ENCODE results near the gene CLC. TPM values are rescaled to one million over a fixed set of nuclear protein-coding genes. Genes with fewer than 3 reads are reported as not detected.
"Not testable (repeated sequence)": the region's sequence is repeated elsewhere in the genome, so short reads cannot be mapped to it uniquely, and the experiment has no call there.

Gene CLC
- total RNA-seq (2014; rRNA removed; shearing (Covaris generic)), result not detected in 2 replicates

DNA sequence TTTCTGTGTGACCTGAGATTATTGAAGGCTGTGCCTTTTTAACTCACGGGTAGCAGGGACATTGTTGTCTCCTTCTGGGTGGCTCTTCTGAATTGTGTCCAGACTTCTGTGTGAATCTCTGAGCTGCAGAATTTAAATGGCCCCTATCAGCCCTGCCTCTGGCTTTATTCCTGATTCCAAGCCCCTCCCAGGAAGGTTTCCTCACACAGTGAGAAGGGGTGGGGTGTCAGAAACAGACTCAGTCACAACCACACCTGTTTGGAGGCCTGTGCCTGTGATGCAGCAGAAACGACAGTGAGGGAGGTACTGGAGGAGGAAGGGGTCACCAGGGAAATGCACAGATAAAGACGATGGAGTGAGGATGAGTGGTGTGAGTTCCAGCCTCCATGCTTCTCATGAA, at the start of gene CLC:
Gene CLC, minus strand, starts transcription at position 139 of the 400 bp plus-strand sequence. Its CDS starts 77 bp downstream, at position 62.
- DNase-seq (ENCODE audit: low spot score), result no peak

DNA sequence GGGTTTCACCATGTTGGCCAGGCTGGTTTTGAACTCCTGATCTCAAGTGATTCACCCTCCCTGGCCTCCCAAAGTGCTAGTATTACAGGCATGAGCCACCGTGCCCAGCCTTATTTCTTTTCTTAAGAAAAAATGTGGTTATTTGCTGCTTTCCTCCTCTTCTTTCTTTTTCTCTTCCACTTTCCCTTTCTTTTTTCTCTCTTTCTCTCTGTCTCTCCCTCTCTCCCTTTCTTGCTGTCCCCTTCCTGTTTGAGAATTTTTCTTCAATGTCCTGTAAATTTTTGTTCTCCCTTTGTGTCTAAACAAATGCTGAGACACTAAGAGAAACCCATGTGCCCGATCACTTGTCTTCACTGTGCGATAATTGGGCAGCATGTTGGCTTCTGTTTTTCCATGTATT, 43.1 kb upstream of the CLC start:
- DNase-seq (ENCODE audit: low spot score), result no peak

DNA sequence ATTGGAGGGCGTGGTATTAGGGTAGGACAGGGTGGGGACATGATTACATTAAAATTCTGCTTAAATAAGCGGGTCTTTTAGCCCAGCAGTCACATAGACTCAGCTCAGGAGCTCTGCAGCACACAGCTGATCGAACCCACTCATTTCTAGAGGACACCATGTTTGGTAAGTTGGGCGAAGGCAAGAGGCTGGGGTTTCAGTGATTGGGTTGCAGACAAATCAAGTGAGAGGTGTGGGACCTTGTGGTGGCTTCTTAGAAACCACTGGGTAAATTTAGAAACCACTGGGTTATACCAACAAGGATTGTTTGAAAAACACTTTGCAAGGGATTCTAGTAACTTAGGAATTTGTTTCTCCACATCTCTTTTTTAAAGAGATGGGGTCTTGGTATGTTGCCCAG, 40.9 kb upstream of the CLC start, which contains the start of gene LEUTX:
Gene LEUTX, plus strand, starts transcription at position 92 of the 400 bp plus-strand sequence. Its CDS starts 67 bp downstream, at position 159.
- DNase-seq (ENCODE audit: low spot score), result no peak

DNA sequence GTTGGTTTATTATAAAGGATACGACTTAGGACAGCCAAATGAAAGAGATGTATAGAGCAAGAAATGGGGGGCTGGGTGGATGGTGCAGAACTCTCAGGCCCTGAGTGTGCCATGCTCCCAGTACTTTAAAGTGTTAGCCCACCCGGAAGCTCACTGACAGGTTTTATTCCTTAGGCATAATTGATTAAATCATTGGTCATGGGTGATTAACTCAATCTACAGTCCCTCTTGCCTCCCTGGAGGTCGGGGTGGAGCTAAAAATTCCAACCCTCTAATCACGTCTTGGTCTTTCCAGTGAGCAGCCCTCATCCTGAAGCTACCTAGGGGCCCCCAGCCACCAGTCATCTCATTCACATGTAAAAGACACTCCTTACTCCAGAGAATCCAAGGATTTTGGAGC, 31.0 kb upstream of the CLC start:
- DNase-seq (ENCODE audit: low spot score), result no peak

DNA sequence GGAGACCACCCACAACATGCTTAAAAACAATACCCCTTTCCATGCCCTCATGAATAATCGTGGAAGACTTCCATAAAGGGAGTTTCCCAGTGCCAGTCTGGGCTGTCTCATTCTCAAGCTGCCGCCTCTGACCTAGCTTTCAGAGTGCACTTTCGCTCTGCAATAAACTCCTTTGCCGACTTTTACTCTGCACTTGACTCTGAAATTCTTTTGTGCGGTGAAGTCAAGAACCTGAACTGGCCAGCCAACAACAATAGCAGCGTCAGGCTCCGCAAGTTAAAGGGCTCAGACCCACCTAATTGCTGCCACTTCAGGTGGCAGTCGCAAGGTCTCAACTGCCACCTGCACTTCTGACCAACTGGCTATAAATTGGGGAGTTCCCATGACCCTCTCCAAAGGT, 30.5 kb upstream of the CLC start:
- DNase-seq (ENCODE audit: low spot score), result no peak

DNA sequence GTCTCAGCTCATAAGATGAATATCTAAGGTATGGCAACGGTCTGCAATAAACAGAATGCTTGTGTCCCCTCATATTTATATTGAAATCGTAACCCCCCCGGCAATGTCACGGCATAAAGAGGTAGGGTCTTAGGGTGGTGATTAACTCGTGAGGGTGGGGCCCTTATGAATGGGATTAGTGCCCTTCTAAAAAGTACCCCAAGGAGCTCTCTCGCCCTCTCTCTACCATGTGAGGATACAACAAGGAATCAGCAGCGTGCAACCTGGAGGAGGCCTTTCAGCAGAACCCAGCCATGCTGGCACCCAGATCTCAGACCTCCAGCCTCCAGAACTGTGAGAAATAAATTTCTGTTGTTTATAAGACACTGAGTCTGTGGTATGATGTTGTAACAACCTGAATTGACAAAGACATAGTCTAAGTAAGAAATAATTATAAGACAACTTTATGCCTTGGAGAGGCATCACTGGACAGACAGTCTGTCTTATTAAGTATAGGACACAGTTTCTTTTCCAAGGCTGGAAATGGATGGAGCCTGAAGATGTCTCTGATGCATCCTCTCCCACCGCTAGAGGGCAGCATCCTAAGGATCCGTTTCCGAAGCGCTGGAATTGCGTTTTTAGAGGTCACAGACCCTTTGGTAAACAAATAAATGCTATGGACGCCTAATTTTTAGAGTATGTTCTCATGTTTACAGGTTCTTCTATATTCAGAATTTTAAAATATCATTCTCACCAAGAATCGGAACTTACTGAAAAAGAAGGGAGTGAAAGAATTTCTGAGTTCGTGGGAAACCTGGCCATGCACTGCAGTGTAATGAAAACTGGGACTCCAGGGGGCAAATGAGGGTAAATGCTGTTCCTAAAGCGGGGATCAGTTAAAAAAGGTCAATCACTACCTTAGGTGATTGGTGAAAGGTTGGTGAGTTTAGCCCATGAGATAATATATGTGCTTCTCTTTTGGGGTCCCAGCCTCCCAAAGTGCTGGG, 27.6 kb upstream of the CLC start:
- peak; percentile 83 for DNase-seq (ENCODE audit: low spot score)

DNA sequence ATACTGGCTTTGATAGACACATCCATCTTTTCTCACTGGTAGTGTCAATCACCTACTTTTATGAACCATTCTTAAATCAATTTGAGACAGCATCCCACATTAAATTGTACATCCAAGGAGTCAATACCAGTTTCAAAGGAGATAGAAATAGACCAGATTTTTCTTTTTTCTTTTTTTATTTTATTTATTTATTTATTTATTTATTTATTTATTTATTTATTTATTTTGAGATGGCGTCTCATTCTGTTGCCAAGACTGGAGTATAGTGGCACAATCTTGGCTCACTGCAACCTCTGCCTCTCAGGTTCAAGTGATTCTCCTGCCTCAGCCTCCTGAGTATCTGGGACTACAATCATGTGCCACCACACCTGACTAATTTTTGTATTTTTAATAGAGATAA, 24.0 kb upstream of the CLC start:
- DNase-seq (ENCODE audit: low spot score), result not testable (repeated sequence)

DNA sequence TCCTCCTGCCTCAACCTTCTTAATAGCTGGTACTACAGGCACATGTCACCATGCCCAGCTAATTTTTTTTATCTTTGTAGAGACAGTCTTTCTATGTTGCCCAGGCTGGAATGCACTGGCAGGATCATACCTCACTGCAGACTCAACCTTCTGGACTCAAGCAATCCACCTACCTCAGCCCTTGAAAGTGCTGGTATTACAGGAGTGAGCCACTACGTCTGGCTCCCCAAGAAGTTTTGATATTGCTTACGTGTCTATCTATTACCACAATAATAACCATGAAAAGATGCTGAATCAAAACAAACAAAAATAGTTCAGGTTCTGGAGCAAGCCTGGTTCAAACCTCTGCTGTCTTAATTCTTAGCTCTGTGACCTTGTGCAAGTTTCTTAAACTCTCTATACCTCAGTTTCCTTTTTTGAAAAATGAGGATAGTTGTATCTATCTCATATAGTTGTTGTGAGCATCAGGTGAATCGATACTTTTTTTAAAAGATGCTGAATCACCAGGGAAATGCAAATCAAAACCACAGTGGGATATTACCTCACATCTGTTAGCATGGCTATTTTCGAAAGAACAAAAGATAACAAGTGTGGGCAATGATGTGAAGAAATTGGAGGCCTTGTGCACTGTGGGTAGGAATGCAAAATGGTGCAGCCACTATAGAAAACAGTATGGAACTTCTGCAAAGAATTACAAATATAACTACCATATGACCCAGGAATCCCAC, 21.8 kb upstream of the CLC start:
- DNase-seq (ENCODE audit: low spot score), result no peak

DNA sequence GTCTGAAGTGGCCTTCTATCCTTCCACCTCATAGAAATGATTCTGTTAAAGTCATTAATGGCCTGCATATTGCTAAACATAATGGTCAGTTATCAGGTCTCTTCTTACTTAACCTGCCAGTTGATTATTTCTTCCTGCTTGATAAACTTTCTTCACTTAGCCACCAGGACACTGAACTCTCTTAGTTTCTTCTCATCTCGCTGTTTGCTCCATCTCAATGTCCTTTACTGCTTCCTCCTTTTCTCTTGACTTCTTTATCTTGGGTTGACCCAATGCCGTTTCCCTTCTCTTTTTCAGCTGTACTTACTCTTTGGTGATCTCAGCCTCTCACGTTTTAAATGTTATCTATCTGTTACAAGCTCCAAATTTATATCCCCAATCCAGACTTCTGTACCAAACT, 17.1 kb upstream of the CLC start:
- no peak for DNase-seq (ENCODE audit: low spot score)

DNA sequence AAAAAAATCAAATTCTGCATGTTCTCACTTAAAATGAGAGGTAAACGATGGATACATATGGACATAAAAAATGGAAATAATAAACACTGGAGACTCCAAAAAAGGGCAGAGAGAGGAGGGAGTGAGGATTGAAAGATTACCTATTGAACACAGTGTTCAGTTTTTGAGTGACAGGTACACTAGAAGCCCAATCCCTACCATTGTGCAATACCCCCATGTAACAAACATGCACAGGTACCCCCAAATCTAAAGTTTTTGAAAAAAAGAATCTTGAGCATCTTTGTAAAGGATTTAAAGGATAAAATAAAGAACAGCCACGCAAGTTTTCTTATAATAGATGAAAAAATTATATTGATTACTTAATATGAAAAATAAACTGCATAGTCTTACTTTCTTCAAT, 16.7 kb upstream of the CLC start:
- DNase-seq (ENCODE audit: low spot score), result no peak

DNA sequence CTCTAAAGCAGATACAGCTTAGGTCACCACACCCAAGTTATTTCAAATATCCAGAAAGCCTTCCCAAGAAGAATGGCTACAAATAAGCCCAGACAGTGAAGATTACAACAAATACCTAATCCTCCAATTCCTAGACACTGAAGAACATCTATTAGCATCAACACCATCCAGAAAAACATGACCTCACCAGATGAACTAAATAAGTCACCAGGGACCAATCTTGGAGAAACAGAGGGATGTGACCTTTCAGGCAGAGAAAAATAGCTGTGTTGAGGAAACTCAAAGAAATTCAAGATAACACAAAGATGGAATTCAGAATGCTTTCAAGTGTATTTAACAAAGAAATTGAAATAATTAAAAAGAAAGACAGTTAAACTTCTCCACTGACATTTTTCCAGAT, 15.0 kb upstream of the CLC start:
- no peak for DNase-seq (ENCODE audit: low spot score)

DNA sequence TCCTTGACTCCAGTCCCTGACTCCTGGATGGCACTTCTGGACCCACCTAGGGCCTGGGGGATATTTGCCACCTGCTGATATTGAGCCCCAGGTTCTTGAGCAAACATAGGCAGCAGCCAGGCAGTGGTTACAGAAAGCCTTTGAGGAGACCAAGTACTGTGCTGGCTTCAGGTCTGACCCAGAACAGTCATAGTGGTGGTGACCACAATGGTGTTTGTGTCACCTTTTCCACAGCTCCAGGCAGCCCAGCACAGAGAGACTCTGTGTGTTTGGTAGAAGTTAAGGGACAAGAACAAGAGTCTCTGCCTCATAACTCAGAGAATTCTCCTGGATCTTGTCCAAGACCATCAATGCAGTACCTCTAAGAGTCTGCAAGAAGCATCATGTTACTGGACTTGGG, 14.6 kb upstream of the CLC start:
- no peak for DNase-seq (ENCODE audit: low spot score)

DNA sequence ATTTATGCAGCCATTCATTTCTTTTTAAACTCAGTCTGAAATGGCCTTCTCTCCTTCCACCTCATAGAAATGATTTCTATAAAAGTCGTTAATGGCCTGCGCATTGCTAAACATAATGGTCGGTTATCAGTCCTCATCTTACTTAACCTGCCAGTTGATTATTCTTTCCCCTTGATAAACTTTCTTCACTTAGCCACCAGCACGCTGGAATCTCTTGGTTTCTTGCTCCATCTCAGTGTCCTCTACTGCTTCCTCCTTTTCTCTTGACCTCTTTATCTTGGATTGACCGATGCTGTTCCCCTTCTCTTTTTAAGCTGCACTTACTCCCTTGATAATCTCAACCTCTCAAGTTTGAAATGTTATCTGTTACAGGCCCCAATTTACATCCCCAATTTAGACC, 12.2 kb upstream of the CLC start:
- DNase-seq (ENCODE audit: low spot score), result no peak

DNA sequence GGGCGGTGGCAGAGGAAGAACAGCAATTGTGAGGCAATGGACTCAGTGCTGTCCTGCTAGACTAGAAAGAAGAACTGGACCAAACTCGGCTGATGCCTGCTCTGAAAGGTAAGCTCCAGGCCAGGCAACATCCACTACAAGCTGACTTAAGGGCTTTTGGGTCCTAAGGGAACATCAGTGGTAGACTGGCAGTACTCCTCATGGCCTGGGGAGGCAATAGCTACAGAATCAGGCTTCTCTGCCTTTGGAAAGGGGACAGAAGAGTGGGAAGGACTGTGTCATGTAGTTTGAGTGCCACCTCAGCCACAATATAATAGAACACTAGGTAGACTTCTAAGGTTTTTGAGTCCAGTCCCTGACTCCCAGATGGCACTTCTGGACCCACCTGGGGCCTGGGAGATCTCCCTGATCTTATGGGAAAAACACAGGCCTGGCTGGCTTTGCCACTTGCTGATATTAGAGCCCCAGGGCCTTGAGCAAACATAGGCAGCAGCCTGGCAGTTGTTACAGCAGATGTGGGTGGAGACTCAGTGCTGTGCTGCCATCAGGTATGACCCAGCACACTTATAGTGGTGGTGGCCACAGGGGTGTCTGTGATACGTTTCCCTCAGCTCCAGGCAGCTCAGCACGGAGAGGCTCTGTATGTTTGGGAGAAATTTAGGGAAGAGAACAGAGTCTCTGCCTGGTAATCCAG, 9.2 kb upstream of the CLC start:
- peak; percentile 25 for DNase-seq (ENCODE audit: low spot score)

DNA sequence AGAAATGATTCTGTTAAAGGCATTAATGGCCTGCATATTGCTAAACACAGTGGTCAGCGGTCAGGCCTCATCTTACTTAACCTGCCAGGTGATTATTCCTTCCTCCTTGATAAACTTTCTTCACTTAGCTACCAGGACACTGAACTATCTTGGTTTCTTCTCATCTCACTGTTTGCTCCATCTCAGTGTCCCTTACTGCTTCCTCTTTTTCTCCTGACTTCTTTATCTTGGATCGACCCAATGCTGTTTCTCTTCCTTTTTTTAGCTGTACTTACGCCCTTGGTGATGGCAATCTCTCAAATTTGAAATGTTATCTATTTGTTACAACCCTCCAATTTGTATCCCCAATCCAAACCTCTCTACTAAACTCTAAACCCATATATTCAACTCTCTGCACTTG, 7.8 kb upstream of the CLC start:
- DNase-seq (ENCODE audit: low spot score), result no peak

DNA sequence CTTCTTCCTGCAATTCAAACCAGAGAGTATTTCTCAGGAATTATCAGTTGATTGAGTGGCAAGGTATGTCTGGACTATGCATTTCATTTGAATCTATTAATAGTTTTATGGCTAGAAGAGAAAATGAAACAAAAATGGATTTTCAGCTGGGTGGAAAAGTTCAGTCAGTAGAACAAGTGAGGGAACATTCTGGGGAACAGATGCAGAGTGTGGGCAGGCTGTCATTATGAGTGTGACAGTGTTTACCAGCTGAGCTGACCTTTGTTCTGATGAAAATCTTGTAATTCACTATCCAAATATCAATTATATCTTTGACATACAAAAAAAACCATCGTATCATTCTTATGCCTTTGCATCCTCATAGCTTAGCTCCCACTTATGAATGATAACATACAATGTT, 2.6 kb upstream of the CLC start:
- no peak for DNase-seq (ENCODE audit: low spot score)

DNA sequence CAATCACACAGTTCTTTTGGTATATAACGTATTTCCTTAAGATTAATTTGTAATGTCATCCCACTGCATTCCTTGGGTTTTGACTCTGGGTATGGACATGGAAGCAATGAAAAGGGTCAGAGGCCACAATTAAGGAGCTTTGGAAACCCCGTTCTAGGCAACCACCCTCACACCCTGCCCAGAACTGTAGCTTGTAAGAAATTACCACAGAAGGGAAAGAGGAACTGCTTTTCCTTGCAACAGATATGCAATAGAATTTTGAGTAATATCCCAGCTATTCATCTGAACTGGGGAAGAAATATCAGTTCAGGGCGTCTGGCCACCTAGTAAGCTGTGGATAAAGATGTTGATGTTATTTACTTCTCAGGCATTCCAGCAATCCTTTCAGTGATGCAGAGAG, 985 bp upstream of the CLC start:
- no peak for DNase-seq (ENCODE audit: low spot score)

DNA sequence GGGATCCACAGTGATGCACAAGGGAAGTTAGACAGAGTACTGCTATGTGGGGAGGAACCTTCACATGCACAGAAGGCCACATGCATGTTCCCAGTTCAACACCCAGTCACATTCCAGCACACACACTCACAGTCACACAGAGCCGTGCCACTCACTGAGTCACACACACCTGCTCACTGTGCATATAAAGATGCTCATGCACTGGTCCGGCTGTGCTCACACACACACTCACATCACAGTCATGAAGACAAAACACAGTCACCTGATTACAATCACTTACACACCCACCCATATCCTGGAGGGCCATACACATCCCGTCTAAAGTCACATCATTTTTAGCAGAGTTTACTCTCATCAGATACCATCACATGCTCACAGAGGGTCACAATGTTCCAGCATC, 478 bp downstream of the CLC start:
- DNase-seq (ENCODE audit: low spot score), result no peak

DNA sequence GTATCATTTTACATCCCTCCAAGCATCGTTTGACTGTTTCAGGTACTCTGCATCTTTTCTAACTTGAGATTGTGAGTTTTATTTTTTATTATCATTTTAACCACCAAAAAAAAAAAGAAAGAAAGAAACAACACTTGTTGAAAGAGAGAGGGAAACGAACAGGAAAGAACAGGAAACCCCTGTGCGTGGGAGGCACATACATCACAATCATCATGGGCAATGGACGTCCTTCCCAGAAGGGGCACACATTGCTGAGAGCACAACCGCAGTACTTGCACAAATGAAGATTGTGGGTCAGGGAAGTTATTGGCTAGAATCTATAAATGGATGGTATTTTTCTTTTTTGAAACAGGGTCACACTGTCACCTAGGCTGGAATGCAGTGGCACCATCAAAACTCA, 1.7 kb downstream of the CLC start:
- no peak for DNase-seq (ENCODE audit: low spot score)

DNA sequence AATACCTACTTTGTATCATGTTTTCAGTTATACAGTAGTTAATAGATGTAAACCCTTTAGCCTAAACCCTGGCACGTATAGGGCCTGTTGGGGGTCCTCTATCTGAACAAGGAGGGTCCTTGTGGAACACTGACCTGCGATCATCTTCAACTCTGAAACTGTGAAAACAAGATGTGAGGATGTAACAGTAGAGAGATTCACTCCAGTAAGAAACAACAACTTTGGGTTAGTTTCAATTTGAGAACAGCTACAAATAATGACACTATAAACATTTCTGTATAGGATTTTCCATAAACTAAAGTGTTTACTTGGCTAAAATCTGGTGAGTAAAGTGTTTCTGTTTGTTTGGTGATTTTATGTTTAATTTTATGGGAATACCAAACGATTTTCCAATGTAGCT, 2.1 kb downstream of the CLC start:
- DNase-seq (ENCODE audit: low spot score), result no peak

DNA sequence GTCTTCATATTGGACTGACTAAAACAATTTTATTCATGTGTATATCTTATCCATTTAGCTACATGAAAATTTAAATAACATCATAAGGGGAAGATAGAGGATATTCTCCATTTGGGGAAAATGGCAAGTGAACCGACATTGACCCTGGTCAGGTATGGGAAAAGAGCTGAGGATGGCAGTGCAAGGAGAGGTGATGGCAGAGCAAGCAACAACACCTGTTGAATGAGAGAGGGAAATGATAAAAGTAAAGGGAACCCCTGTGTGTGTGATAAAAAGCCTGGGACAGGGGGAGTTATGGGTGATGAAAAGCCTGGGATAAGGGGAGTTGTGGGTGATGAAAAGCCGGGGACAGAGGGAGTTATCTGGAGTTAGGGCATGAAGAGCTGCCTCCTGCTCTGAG, 4.0 kb downstream of the CLC start:
- no peak for DNase-seq (ENCODE audit: low spot score)

DNA sequence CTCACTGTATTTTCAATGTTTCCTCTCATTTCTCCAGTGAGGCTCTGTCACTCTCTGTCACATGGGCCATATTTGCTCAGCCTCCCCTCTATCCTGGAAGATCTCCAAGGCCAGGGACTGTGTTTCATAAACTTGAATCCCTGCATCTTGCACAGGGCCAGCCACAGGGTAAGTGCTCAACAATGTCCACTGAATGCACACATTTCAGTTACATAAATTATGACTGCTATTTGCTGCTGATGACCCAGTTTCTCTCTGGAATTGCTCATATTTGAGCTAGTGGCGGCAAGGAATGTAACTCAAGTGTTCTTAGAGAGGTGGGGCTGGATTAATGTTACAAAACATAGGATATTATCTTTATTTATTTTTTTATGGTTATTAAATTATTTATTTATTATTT, 6.1 kb downstream of the CLC start:
- DNase-seq (ENCODE audit: low spot score), result no peak

Data from HT-29 (cell line).